Measurements from ENCODE around the gene SLMAP. TPM values are rescaled to one million over a fixed set of nuclear protein-coding genes. Genes with fewer than 3 reads are reported as not detected.

Gene SLMAP
- total and polyA plus RNA-seq, 2 experiments from 2014 or later, result 32.1 to 73.0 TPM

DNA sequence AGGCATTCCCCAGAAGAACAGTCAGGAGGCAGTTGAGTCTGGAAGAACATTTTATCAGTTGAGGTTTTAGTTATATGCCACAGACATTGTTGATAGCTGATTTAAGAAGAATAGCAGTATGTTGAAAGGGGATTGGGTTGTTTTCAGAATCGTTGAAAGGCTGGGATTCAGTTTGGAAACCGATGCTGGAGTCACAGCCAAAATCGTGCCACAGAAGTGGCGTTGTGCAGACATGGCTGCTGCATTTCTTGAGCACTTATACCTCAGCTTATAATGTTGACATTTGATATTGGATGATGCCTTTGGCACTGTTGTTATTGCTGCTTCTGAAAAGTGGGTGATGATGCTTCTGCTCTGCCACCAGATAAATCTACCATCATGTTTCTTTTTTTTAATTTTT, 16.1 kb downstream of the SLMAP start:
- Histone ChIP-seq H3K4me2 (no peak overlapping the region), H4K20me1 (replicated peaks; ENCODE audit: insufficient read depth) (peaks cover 31% of the 10 kb centered on the region)
- no peak overlapping the region for H3K27ac Mint-ChIP-seq

More for the DNA sequence above, 16.1 kb downstream of the SLMAP start:
- DNase-seq (ENCODE audit: low spot score), result no peak
- Histone ChIP-seq H3K4me1 (ENCODE audit: insufficient read depth) (peaks cover 16% of the 10 kb centered on the region; the same call in 1 of the 2 replicates), H3K27ac (ENCODE audit: low read depth) (no peak overlapping the region), H3K4me3 (no peak overlapping the region), H3K27me3 (ENCODE audit: insufficient read depth) (no peaks in the 10 kb centered on the region), H3K36me3 (ENCODE audit: insufficient read depth) (no peaks in the 10 kb centered on the region), H3F3A (replicated peaks; ENCODE audit: low read depth) (no peaks in the 10 kb centered on the region), H3K9me2 (ENCODE audit: insufficient read depth) (no peaks in the 10 kb centered on the region), H3K79me2 (replicated peaks; ENCODE audit: insufficient read depth) (peaks cover 98% of the 10 kb centered on the region), H2AFZ (no peak overlapping the region)
- peaks cover 16% of the 10 kb centered on the region for H3K4me1 Mint-ChIP-seq
- no peaks in the 10 kb centered on the region for H3K27me3 Mint-ChIP-seq (ENCODE audit: insufficient read depth, low read depth, poor library complexity)
- TF ChIP-seq, protein P1, sequence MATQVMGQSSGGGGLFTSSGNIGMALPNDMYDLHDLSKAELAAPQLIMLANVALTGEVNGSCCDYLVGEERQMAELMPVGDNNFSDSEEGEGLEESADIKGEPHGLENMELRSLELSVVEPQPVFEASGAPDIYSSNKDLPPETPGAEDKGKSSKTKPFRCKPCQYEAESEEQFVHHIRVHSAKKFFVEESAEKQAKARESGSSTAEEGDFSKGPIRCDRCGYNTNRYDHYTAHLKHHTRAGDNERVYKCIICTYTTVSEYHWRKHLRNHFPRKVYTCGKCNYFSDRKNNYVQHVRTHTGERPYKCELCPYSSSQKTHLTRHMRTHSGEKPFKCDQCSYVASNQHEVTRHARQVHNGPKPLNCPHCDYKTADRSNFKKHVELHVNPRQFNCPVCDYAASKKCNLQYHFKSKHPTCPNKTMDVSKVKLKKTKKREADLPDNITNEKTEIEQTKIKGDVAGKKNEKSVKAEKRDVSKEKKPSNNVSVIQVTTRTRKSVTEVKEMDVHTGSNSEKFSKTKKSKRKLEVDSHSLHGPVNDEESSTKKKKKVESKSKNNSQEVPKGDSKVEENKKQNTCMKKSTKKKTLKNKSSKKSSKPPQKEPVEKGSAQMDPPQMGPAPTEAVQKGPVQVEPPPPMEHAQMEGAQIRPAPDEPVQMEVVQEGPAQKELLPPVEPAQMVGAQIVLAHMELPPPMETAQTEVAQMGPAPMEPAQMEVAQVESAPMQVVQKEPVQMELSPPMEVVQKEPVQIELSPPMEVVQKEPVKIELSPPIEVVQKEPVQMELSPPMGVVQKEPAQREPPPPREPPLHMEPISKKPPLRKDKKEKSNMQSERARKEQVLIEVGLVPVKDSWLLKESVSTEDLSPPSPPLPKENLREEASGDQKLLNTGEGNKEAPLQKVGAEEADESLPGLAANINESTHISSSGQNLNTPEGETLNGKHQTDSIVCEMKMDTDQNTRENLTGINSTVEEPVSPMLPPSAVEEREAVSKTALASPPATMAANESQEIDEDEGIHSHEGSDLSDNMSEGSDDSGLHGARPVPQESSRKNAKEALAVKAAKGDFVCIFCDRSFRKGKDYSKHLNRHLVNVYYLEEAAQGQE (IDR thresholded peaks at IDR 0.05; ENCODE audit: unreplicated experiment), result no peak
- TF ChIP-seq STAT1 (IDR thresholded peaks at IDR 0.05; ENCODE audit: unreplicated experiment) (no peak), ZNF114 (CRISPR knock-in tag; IDR thresholded peaks at IDR 0.05) (no peak), POLR2AphosphoS5 (IDR thresholded peaks at IDR 0.05; ENCODE audit: low read depth) (no peak), ZNF331 (CRISPR knock-in tag; IDR thresholded peaks at IDR 0.05; ENCODE audit: low read depth) (no peak), CTCF (conservative IDR thresholded peaks at IDR 0.05; ENCODE audit: low read depth in 2 of 2) (no peak), EZH2 (IDR thresholded peaks at IDR 0.05; ENCODE audit: low read depth, unreplicated experiment) (no peak), JUNB (IDR thresholded peaks at IDR 0.05; ENCODE audit: unreplicated experiment) (no peak), ZNF462 (CRISPR knock-in tag; IDR thresholded peaks at IDR 0.05) (no peak), CREB1 (CRISPR knock-in tag; IDR thresholded peaks at IDR 0.05; ENCODE audit: low read depth) (no peak), EZH2phosphoT487 (IDR thresholded peaks at IDR 0.05; ENCODE audit: unreplicated experiment) (no peak), NANOG (IDR thresholded peaks at IDR 0.05; ENCODE audit: borderline replicate concordance) (no peak)
- TF ChIP-seq, protein P2, sequence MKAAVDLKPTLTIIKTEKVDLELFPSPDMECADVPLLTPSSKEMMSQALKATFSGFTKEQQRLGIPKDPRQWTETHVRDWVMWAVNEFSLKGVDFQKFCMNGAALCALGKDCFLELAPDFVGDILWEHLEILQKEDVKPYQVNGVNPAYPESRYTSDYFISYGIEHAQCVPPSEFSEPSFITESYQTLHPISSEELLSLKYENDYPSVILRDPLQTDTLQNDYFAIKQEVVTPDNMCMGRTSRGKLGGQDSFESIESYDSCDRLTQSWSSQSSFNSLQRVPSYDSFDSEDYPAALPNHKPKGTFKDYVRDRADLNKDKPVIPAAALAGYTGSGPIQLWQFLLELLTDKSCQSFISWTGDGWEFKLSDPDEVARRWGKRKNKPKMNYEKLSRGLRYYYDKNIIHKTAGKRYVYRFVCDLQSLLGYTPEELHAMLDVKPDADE (IDR thresholded peaks at IDR 0.05), result no peak
- ATAC-seq, result no peak
- no peaks in the 10 kb centered on the region for H3K9me3 Mint-ChIP-seq
- H3K4me3 Mint-ChIP-seq, result no peak overlapping the region
- no peaks in the 10 kb centered on the region for H3K36me3 Mint-ChIP-seq (ENCODE audit: low read depth)
